Measurements from ENCODE around the gene IFT20.

The IFT20 gene

DNA sequence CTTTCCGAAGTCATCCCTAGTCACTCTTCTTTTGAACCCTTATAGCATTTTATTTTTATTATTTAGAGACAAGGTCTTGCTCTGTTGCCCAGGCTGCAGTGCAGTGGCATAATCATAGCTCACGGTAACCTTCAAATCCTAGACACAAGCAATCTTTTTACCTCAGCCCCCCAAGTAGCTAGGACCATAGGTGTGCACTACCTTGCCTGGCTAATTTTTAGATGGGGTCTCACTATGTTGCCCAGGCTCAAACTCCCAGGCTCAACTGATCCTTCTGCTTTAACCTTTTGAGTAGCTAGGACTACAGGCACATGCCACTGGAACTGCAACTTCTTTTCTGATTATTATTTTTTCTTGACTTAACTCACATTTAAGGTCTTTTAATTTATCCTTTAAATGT lies 49.3 kb downstream of the IFT20 start:
- no peak overlapping the region for H2BK120ac ChIP-seq (ENCODE audit: low read depth, low read length)
- H3K36me3 ChIP-seq (replicated peaks in 1 of 2; ENCODE audit: control insufficient read depth in 2 of 2, insufficient read depth in 2 of 2, low read length in 2 of 2) = no peaks in the 10 kb centered on the region
- no peak overlapping the region for H3K23ac ChIP-seq (ENCODE audit: low read depth, low read length, poor library complexity)
- no peak overlapping the region for H3K18ac ChIP-seq (ENCODE audit: low read length)
- DNase-seq (ENCODE audit: low spot score) = no peak
- WGBS, 2 donors (ENCODE audit: extremely low coverage in 2 of 2, insufficient read length in 2 of 2, insufficient replicate concordance in 1 of 2) = no CpG with 5 or more reads among the region's 2 CpGs
- no peak overlapping the region for H3K4me3 ChIP-seq (ENCODE audit: low read length in 2 of 2)
- no peak overlapping the region for H2BK5ac ChIP-seq (ENCODE audit: low read length)
- no peak overlapping the region for H3K4ac ChIP-seq (ENCODE audit: low read length)
- no peak overlapping the region for H4K8ac ChIP-seq (ENCODE audit: low read depth, low read length)
- no peak overlapping the region for H3K9ac ChIP-seq (ENCODE audit: low read depth, low read length, poor library complexity)
- no peak overlapping the region for H3K4me2 ChIP-seq (ENCODE audit: insufficient read depth, low read length, poor library complexity, severe bottlenecking)
- no peak overlapping the region for H4K91ac ChIP-seq (ENCODE audit: low read depth, low read length, poor library complexity)
- H2AFZ ChIP-seq (ENCODE audit: low read length) = no peak overlapping the region
- no peak overlapping the region for H2BK15ac ChIP-seq (ENCODE audit: low read length)
- no peak overlapping the region for H2BK12ac ChIP-seq (ENCODE audit: low read length)
- no peaks in the 10 kb centered on the region for H3K79me1 ChIP-seq (ENCODE audit: low read depth, low read length)
- H2AK5ac ChIP-seq (ENCODE audit: low read depth, low read length) = no peak overlapping the region
- H3K14ac ChIP-seq (ENCODE audit: low read length) = no peak overlapping the region
- no peak overlapping the region for H3K27ac ChIP-seq (replicated peaks; ENCODE audit: low read length)
- H3K4me1 ChIP-seq (ENCODE audit: control insufficient read depth in 2 of 2, insufficient read depth in 1 of 2, low read depth in 1 of 2, low read length in 2 of 2) = peaks cover 0 to 3% of the 10 kb centered on the region in 2 donors
- H3K27me3 ChIP-seq (ENCODE audit: control insufficient read depth in 3 of 3, insufficient read depth in 3 of 3, low read depth in 1 of 3, low read length in 3 of 3) = no peaks in the 10 kb centered on the region
- no peaks in the 10 kb centered on the region for H3K9me3 ChIP-seq (replicated peaks in 1 of 2; ENCODE audit: control insufficient read depth in 2 of 2, insufficient read depth in 1 of 2, low read depth in 1 of 2, low read length in 2 of 2)

DNA sequence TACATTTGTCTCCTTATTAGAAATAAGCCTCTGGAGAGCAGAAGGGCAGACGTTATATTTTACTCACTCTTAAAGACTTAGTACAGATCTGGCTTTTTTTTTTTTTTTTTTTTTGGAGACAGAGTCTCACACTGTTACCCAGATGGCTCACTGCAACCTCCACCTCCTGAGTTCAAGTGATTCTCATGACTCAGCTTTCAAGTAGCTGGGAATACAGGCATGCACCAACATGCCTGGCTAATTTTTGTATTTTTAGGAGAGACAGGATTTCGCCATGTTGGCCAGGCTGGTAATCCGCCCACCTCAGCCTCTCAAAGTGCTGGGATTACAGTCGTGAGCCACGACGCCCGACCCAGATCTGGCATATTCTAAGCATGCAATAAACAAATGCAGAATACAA lies 52.7 kb downstream of the IFT20 start:
- no peak overlapping the region for H4K8ac ChIP-seq (ENCODE audit: low read depth, low read length)
- H3K9ac ChIP-seq (ENCODE audit: low read depth, low read length, poor library complexity) = no peak overlapping the region
- DNase-seq (ENCODE audit: low spot score) = no peak

DNA sequence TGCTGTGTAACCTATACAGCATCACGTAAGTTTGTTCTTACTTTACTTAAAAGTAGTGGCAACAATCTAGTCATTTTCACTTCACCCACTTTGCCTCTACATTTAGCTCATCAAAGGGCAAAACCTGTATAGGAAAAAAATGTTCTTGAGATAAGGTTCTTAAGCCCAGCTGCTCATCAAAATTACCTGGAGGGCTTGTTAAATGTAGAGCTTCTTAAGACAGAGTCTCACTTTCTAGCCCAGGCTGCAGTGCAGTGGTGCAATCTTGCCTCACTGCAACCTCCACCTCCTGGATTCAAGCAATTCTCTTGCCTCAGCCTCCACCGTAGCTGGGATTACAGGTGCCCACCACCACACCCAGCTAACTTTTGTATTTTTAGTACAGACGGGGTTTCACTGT lies 54.4 kb downstream of the IFT20 start:
- H2BK120ac ChIP-seq (ENCODE audit: low read depth, low read length) = no peak overlapping the region
- H2AFZ ChIP-seq (ENCODE audit: low read length) = no peak overlapping the region
- no peaks in the 10 kb centered on the region for H3K9me3 ChIP-seq (replicated peaks in 1 of 2; ENCODE audit: control insufficient read depth in 2 of 2, insufficient read depth in 1 of 2, low read depth in 1 of 2, low read length in 2 of 2)
- no peaks in the 10 kb centered on the region for H3K27me3 ChIP-seq (ENCODE audit: control insufficient read depth in 3 of 3, insufficient read depth in 3 of 3, low read depth in 1 of 3, low read length in 3 of 3)
- no peak overlapping the region for H3K9ac ChIP-seq (ENCODE audit: low read depth, low read length, poor library complexity)
- H3K4me2 ChIP-seq (ENCODE audit: insufficient read depth, low read length, poor library complexity, severe bottlenecking) = no peak overlapping the region
- no peak overlapping the region for H2BK15ac ChIP-seq (ENCODE audit: low read length)
- peaks cover 0 to 9% of the 10 kb centered on the region in 2 donors for H3K4me1 ChIP-seq (ENCODE audit: control insufficient read depth in 2 of 2, insufficient read depth in 1 of 2, low read depth in 1 of 2, low read length in 2 of 2)
- no peak overlapping the region for H3K4me3 ChIP-seq (ENCODE audit: low read length in 2 of 2)
- H2BK5ac ChIP-seq (ENCODE audit: low read length) = no peak overlapping the region
- no peak for DNase-seq (ENCODE audit: low spot score)
- H3K4ac ChIP-seq (ENCODE audit: low read length) = no peak overlapping the region
- H3K36me3 ChIP-seq (replicated peaks in 1 of 2; ENCODE audit: control insufficient read depth in 2 of 2, insufficient read depth in 2 of 2, low read length in 2 of 2) = no peaks in the 10 kb centered on the region
- H2BK12ac ChIP-seq (ENCODE audit: low read length) = no peak overlapping the region
- H3K18ac ChIP-seq (ENCODE audit: low read length) = no peak overlapping the region
- no CpG with 5 or more reads among the region's 3 CpGs for WGBS, 2 donors (ENCODE audit: extremely low coverage in 2 of 2, insufficient read length in 2 of 2, insufficient replicate concordance in 1 of 2)
- no peak overlapping the region for H4K8ac ChIP-seq (ENCODE audit: low read depth, low read length)
- no peak overlapping the region for H3K14ac ChIP-seq (ENCODE audit: low read length)
- H3K79me1 ChIP-seq (ENCODE audit: low read depth, low read length) = no peaks in the 10 kb centered on the region
- no peak overlapping the region for H4K91ac ChIP-seq (ENCODE audit: low read depth, low read length, poor library complexity)
- H2AK5ac ChIP-seq (ENCODE audit: low read depth, low read length) = no peak overlapping the region
- no peak overlapping the region for H3K27ac ChIP-seq (replicated peaks; ENCODE audit: low read length)
- H3K23ac ChIP-seq (ENCODE audit: low read depth, low read length, poor library complexity) = no peak overlapping the region

More for the DNA sequence above, 52.7 kb downstream of the IFT20 start:
- Histone ChIP-seq H3K79me1 (ENCODE audit: low read depth, low read length) (no peaks in the 10 kb centered on the region), H3K4me1 (ENCODE audit: control insufficient read depth in 2 of 2, insufficient read depth in 1 of 2, low read depth in 1 of 2, low read length in 2 of 2) (peaks cover 0 to 3% of the 10 kb centered on the region in 2 donors), H3K4me2 (ENCODE audit: insufficient read depth, low read length, poor library complexity, severe bottlenecking) (no peak overlapping the region), H3K4me3 (ENCODE audit: low read length in 2 of 2) (no peak overlapping the region), H2BK12ac (ENCODE audit: low read length) (no peak overlapping the region), H3K4ac (ENCODE audit: low read length) (no peak overlapping the region), H2BK5ac (ENCODE audit: low read length) (no peak overlapping the region), H3K27me3 (ENCODE audit: control insufficient read depth in 3 of 3, insufficient read depth in 3 of 3, low read depth in 1 of 3, low read length in 3 of 3) (no peaks in the 10 kb centered on the region), H2AK5ac (ENCODE audit: low read depth, low read length) (no peak overlapping the region), H3K23ac (ENCODE audit: low read depth, low read length, poor library complexity) (no peak overlapping the region), H3K27ac (replicated peaks; ENCODE audit: low read length) (no peak overlapping the region), H3K9me3 (replicated peaks in 1 of 2; ENCODE audit: control insufficient read depth in 2 of 2, insufficient read depth in 1 of 2, low read depth in 1 of 2, low read length in 2 of 2) (no peaks in the 10 kb centered on the region), H3K14ac (ENCODE audit: low read length) (no peak overlapping the region), H3K18ac (ENCODE audit: low read length) (no peak overlapping the region), H2AFZ (ENCODE audit: low read length) (peak overlapping the region; percentile 33), H3K36me3 (replicated peaks in 1 of 2; ENCODE audit: control insufficient read depth in 2 of 2, insufficient read depth in 2 of 2, low read length in 2 of 2) (no peaks in the 10 kb centered on the region), H2BK120ac (ENCODE audit: low read depth, low read length) (no peak overlapping the region), H2BK15ac (ENCODE audit: low read length) (no peak overlapping the region), H4K91ac (ENCODE audit: low read depth, low read length, poor library complexity) (no peak overlapping the region)
- whole genome bisulfite sequencing, 2 donors (ENCODE audit: extremely low coverage in 2 of 2, insufficient read length in 2 of 2, insufficient replicate concordance in 1 of 2) = no CpG with 5 or more reads among the region's 7 CpGs

DNA sequence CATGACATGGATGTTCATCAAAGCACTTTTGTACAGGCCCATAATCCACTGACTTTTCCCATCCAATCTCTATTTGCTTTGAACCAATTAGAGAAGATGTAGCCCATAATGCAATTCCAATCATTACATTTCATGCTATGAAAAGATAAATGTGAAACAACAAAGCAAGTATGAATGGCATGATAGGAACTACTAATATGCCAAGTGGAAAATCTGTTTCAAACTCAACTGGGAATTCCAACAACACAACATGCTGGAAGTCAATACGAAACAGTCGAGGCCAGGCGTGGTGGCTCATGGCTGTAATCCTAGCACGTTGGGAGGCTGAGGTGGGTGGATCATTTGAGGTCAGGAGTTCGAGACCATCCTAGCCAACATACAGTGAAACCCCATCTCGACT lies 55.9 kb downstream of the IFT20 start:
- Histone ChIP-seq H4K8ac (ENCODE audit: low read depth, low read length) (no peak overlapping the region), H3K14ac (ENCODE audit: low read length) (no peak overlapping the region), H3K4ac (ENCODE audit: low read length) (no peak overlapping the region), H3K36me3 (replicated peaks in 1 of 2; ENCODE audit: control insufficient read depth in 2 of 2, insufficient read depth in 2 of 2, low read length in 2 of 2) (no peaks in the 10 kb centered on the region), H2BK15ac (ENCODE audit: low read length) (no peak overlapping the region), H3K9ac (ENCODE audit: low read depth, low read length, poor library complexity) (no peak overlapping the region), H2AK5ac (ENCODE audit: low read depth, low read length) (no peak overlapping the region), H3K4me2 (ENCODE audit: insufficient read depth, low read length, poor library complexity, severe bottlenecking) (no peak overlapping the region), H3K9me3 (replicated peaks in 1 of 2; ENCODE audit: control insufficient read depth in 2 of 2, insufficient read depth in 1 of 2, low read depth in 1 of 2, low read length in 2 of 2) (no peaks in the 10 kb centered on the region), H2BK120ac (ENCODE audit: low read depth, low read length) (no peak overlapping the region), H2AFZ (ENCODE audit: low read length) (no peak overlapping the region), H2BK5ac (ENCODE audit: low read length) (no peak overlapping the region), H3K27me3 (ENCODE audit: control insufficient read depth in 3 of 3, insufficient read depth in 3 of 3, low read depth in 1 of 3, low read length in 3 of 3) (no peaks in the 10 kb centered on the region), H3K79me1 (ENCODE audit: low read depth, low read length) (no peaks in the 10 kb centered on the region), H3K4me3 (ENCODE audit: low read length in 2 of 2) (no peak overlapping the region), H2BK12ac (ENCODE audit: low read length) (no peak overlapping the region), H3K18ac (ENCODE audit: low read length) (no peak overlapping the region), H3K23ac (ENCODE audit: low read depth, low read length, poor library complexity) (no peak overlapping the region), H4K91ac (ENCODE audit: low read depth, low read length, poor library complexity) (no peak overlapping the region), H3K4me1 (ENCODE audit: control insufficient read depth in 2 of 2, insufficient read depth in 1 of 2, low read depth in 1 of 2, low read length in 2 of 2) (peaks cover 4 to 15% of the 10 kb centered on the region in 2 donors), H3K27ac (replicated peaks; ENCODE audit: low read length) (no peak overlapping the region)
- no peak for DNase-seq (ENCODE audit: low spot score)
- WGBS, 2 donors (ENCODE audit: extremely low coverage in 2 of 2, insufficient read length in 2 of 2, insufficient replicate concordance in 1 of 2) = no CpG with 5 or more reads among the region's 6 CpGs
